ENCODE measurements around the gene DAG1. TPM values are rescaled to one million over a fixed set of nuclear protein-coding genes. Genes with fewer than 3 reads are reported as not detected.

The DAG1 gene
- polyA plus RNA-seq, 1 donor (not counting 4 experiments of a cell fraction or from before 2014, with no cell fraction given): 22.0 TPM

DNA sequence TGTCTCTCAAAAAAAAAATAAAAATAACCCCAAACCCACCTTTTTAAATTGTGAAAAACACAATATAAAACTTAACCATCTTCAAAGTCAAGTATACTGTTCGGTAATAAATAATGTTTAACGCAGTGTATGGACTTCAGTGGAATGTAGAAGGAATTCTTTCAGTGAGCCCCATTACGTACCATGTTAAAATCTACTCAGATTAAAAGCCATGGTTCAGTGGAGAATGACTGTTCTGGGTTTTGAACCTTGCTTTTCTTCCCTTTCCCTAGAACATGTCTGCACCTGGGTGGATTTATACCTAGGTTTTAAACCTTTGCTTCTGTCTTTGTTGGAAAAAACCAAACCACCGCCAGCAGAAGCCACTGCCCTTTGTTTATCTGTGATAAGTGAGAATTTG lies 27.5 kb downstream of the DAG1 start:
- no peak for FAIRE-seq
- no peak overlapping the region for H3K27ac ChIP-seq (ENCODE audit: control insufficient read depth, insufficient read depth, low read length)
- dilution Hi-C loops (cut with MboI; ENCODE audit: extremely low pct_ligation_motif_present, low sequenced_read_pairs): no loop called here
- H3K79me2 ChIP-seq (ENCODE audit: control insufficient read depth, insufficient read depth, low read length): peaks cover 9% of the 10 kb centered on the region
- H3K9me1 ChIP-seq (ENCODE audit: control insufficient read depth, extremely low read depth, insufficient read depth, low read length): no peaks in the 10 kb centered on the region
- peaks cover 5 to 6% of the 10 kb centered on the region in 2 experiments for H3K36me3 ChIP-seq (ENCODE audit: control insufficient read depth in 2 of 2, extremely low read depth in 1 of 2, insufficient read depth in 2 of 2, low read length in 2 of 2)
- H4K20me1 ChIP-seq (ENCODE audit: control insufficient read depth, extremely low read depth, insufficient read depth, low read length): no peaks in the 10 kb centered on the region
- no peak overlapping the region for H2AFZ ChIP-seq (ENCODE audit: control insufficient read depth, low read length)
- H3K9me3 ChIP-seq (ENCODE audit: control insufficient read depth, low read depth, low read length): no peaks in the 10 kb centered on the region
- no peak for DNase-seq (ENCODE audit: low read depth, low spot score)
- TF ChIP-seq EZH2 (IDR thresholded peaks at IDR 0.05; ENCODE audit: low read length): no peak
- TF ChIP-seq, protein P1, sequence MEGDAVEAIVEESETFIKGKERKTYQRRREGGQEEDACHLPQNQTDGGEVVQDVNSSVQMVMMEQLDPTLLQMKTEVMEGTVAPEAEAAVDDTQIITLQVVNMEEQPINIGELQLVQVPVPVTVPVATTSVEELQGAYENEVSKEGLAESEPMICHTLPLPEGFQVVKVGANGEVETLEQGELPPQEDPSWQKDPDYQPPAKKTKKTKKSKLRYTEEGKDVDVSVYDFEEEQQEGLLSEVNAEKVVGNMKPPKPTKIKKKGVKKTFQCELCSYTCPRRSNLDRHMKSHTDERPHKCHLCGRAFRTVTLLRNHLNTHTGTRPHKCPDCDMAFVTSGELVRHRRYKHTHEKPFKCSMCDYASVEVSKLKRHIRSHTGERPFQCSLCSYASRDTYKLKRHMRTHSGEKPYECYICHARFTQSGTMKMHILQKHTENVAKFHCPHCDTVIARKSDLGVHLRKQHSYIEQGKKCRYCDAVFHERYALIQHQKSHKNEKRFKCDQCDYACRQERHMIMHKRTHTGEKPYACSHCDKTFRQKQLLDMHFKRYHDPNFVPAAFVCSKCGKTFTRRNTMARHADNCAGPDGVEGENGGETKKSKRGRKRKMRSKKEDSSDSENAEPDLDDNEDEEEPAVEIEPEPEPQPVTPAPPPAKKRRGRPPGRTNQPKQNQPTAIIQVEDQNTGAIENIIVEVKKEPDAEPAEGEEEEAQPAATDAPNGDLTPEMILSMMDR (optimal IDR thresholded peaks at IDR 0.05 in 1 of 3, IDR thresholded peaks at IDR 0.05 in 1 of 3, conservative IDR thresholded peaks at IDR 0.05 in 1 of 3; ENCODE audit: extremely low read depth in 1 of 3, insufficient read depth in 2 of 3, low read length in 3 of 3): no peak
- H3K4me1 ChIP-seq (ENCODE audit: control insufficient read depth, extremely low read depth, insufficient read depth, low read length): peaks cover 19% of the 10 kb centered on the region
- H3K27me3 ChIP-seq (ENCODE audit: control insufficient read depth, extremely low read depth, insufficient read depth, low read length): no peaks in the 10 kb centered on the region
- H3K4me2 ChIP-seq (ENCODE audit: control insufficient read depth, extremely low read depth, insufficient read depth, low read depth, low read length): no peak overlapping the region
- no peak overlapping the region for H3K4me3 ChIP-seq (ENCODE audit: control insufficient read depth in 2 of 3, extremely low read depth in 1 of 3, insufficient read depth in 2 of 3, low read depth in 1 of 3, low read length in 3 of 3)
- H3K9ac ChIP-seq (ENCODE audit: control insufficient read depth, extremely low read depth, insufficient read depth, low read length): no peak overlapping the region

DNA sequence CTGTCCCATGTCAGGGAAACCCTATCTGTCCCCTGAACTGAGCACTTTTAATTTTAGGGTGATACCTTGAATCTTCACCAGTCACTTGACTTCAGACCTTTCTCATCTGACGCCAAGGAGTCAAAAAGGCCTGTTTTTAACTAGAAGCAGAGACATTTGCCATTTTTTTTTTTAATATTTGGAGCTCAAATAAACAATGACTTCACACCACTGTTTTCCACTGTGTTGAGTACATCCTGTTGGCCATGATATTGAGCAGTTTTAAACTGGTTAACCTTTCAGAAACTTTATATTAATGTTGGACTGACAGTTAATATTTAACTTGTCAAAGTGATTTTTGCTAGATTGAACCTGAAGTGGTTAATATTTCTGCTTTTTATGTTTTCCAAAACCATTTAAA lies 28.2 kb downstream of the DAG1 start:
- H3K4me2 ChIP-seq (ENCODE audit: control insufficient read depth, extremely low read depth, insufficient read depth, low read depth, low read length): no peak overlapping the region
- FAIRE-seq: no peak
- dilution Hi-C loops (cut with MboI; ENCODE audit: extremely low pct_ligation_motif_present, low sequenced_read_pairs): no loop called here

More for the DNA sequence above, 28.2 kb downstream of the DAG1 start:
- H3K79me2 ChIP-seq (ENCODE audit: control insufficient read depth, insufficient read depth, low read length): peaks cover 13% of the 10 kb centered on the region
- no peak overlapping the region for H3K27ac ChIP-seq (ENCODE audit: control insufficient read depth, insufficient read depth, low read length)
- DNase-seq (ENCODE audit: low read depth, low spot score): no peak
- H3K4me1 ChIP-seq (ENCODE audit: control insufficient read depth, extremely low read depth, insufficient read depth, low read length): peaks cover 24% of the 10 kb centered on the region
- H3K9me1 ChIP-seq (ENCODE audit: control insufficient read depth, extremely low read depth, insufficient read depth, low read length): no peaks in the 10 kb centered on the region
- H3K4me3 ChIP-seq (ENCODE audit: control insufficient read depth in 2 of 3, extremely low read depth in 1 of 3, insufficient read depth in 2 of 3, low read depth in 1 of 3, low read length in 3 of 3): no peak overlapping the region
- H3K9me3 ChIP-seq (ENCODE audit: control insufficient read depth, low read depth, low read length): no peaks in the 10 kb centered on the region
- no peak for TF ChIP-seq EZH2 (IDR thresholded peaks at IDR 0.05; ENCODE audit: low read length)
- TF ChIP-seq, protein P1 (optimal IDR thresholded peaks at IDR 0.05 in 1 of 3, IDR thresholded peaks at IDR 0.05 in 1 of 3, conservative IDR thresholded peaks at IDR 0.05 in 1 of 3; ENCODE audit: extremely low read depth in 1 of 3, insufficient read depth in 2 of 3, low read length in 3 of 3): no peak
- no peak overlapping the region for H2AFZ ChIP-seq (ENCODE audit: control insufficient read depth, low read length)
- H3K36me3 ChIP-seq (ENCODE audit: control insufficient read depth in 2 of 2, extremely low read depth in 1 of 2, insufficient read depth in 2 of 2, low read length in 2 of 2): peaks cover 3 to 5% of the 10 kb centered on the region in 2 experiments
- no peak overlapping the region for H3K9ac ChIP-seq (ENCODE audit: control insufficient read depth, extremely low read depth, insufficient read depth, low read length)
- no peaks in the 10 kb centered on the region for H4K20me1 ChIP-seq (ENCODE audit: control insufficient read depth, extremely low read depth, insufficient read depth, low read length)
- H3K27me3 ChIP-seq (ENCODE audit: control insufficient read depth, extremely low read depth, insufficient read depth, low read length): no peaks in the 10 kb centered on the region

All from keratinocyte (primary cell).